NCI-H2196 treated with DMSO at 0.1 percent for 48 hours (cell line): ENCODE measurements around the gene RD3L.

Source experiments
- DNase-seq: peaks from one replicate; lab custom pipeline; 2025; ENCODE audit not compliant: unreplicated experiment; lab: John Stamatoyannopoulos, UW

Gene RD3L

DNA sequence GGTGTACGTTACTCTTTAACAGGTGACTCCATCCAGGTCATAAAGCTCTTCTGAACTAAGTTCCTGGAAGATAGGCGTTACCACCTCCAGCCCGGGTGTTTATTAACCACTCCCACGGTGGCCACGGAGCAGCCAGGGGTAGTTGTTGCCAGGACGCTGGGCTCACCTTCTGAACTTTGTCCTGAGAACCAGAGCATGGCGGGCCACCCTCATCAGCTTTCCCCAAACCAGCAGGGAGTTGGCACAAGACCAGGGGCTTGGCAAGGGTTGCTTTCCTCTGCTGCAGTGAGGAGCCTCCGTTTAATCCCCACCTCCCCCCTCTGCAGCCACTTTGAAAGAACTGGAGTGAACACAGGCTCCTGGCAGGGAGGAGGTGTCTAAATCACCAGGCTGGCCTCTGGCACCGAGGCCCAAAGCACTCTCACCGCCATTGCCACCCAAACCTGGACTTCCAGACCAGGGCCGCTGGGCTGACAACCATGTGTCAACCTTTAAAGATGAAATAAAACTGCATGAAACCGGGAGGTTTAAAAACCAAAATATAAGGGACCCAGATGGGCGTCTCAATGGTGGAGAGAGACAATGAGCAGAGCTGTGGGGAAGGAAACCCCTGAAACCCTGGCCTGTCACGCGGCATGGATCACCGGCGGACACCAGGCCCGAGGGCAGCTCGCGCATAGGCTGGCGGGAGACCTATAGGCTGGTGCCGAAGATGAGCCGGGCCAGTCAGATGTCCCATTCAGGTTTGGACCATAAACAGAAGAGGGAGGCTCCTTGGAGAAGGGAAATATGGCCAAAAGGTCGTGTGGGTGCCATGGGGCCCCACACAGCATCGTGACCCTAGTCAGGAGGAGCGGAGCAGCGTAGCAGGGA, 45.0 kb downstream of the RD3L start:
- DNase-seq = no peak

DNA sequence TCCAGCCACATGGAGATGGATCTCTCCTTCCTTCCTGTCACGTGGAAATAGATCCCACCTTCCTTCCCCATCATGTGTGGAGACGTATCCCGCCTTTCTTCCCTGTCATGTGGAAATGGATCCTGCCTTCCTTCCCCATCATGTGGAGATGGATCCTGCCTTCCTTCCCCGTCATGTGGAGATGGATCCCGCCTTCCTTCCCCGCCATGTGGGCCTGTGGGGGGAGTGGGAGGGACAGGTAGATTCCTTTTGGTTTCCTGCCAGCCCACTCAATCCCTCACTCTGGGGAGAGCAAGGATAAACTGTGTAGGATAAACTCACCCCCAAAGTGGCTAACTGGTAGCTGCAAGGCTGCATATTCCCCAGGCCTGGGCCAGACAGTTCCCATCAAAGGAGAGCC, 45.8 kb downstream of the RD3L start:
- no peak for DNase-seq

DNA sequence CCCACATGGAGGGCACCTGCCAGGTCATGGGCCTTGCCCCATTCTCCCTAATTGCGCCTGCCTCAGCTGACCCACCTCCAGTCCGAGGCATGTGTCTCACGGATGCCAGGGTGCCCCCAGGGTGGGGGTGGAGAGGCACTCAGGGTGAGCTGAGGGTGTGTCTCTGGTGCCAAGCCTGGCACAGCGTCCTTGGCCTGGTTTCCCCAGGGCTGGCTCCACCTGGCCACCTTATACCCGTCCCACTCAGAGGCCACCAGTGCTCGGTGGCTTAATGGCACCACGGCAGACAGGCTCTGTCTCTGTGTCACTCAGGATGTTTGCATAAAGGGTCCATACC, 47.6 kb downstream of the RD3L start:
- no peak for DNase-seq

DNA sequence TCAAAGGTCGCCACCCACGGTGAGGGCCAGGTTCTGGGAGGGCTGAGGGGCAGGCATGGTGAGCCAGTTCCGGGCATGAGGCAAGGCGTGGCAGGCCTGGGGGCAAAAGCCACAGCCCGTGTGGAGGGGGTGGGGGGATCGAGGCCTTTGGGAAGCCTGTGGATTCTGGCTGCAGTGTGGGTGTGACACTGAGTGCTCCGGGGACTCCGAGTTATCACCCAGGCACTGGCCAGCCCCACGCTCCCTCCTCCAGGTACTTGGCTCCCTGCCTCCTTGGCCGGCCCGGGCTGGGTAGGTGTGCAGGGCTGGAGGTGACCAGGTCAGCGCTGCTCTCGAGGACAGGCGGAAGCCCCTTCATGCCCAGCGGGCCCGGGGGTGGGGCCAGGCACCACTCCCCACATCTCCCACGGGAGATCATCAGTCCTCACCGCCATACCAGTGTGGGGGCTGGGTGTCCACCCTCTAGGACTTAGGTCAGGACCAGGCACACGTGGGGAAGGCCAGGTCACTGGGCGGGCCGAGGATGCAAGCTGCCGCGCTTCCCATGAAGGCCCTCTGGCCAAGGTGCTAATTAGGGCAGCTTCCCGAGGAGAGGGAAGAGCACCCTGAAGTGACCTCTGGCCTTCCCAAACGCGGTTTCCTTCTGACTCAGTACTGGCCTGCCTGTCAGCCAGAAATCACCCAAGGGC, 48.2 kb downstream of the RD3L start:
- DNase-seq = no peak

DNA sequence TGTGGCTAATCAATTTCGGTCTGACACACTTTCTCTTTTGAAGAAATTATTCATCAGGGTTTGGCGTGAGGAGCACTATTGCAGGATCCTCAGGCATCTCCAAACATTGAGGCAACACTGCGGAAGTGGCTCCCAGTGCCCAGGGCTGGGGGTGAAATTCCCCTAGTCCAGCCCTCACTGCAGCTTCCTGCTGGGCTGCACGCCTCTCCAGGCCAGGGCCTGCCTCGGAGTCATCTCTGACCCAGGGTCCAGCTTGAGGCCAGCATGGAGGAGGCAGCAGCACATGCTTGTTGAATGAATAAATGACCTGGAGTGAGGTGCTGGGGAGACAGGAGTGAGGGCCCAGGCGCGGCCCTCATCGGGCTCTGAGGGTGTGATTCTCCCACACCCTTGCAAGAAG, 50.1 kb downstream of the RD3L start:
- DNase-seq = no peak

DNA sequence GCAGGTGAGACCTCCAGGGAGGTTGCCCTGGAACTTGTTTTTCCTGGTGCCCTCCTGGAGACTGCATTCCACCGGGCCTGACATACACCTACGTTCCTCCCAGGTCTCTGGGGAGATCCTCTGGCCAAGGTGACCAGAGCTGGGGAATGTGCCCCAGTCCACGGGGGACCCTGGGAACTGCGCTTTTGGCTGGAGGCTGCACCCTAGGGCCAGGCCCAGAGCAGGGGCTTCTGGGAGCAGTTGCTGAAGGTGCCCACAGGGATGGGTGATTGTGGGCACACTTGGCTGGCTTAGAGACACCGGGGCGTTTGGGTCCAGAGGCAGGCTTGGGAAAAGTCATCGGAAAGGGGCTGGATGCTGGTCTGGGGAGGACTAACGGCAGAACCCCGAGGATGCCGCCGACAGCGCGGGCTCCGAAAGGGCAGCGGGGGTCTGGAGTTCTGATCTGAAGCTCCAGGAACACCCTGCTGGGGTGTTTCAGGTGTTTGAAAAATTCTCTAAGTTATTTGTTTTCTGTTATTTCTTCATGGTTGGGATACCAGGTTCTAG, 50.6 kb downstream of the RD3L start:
- no peak for DNase-seq

DNA sequence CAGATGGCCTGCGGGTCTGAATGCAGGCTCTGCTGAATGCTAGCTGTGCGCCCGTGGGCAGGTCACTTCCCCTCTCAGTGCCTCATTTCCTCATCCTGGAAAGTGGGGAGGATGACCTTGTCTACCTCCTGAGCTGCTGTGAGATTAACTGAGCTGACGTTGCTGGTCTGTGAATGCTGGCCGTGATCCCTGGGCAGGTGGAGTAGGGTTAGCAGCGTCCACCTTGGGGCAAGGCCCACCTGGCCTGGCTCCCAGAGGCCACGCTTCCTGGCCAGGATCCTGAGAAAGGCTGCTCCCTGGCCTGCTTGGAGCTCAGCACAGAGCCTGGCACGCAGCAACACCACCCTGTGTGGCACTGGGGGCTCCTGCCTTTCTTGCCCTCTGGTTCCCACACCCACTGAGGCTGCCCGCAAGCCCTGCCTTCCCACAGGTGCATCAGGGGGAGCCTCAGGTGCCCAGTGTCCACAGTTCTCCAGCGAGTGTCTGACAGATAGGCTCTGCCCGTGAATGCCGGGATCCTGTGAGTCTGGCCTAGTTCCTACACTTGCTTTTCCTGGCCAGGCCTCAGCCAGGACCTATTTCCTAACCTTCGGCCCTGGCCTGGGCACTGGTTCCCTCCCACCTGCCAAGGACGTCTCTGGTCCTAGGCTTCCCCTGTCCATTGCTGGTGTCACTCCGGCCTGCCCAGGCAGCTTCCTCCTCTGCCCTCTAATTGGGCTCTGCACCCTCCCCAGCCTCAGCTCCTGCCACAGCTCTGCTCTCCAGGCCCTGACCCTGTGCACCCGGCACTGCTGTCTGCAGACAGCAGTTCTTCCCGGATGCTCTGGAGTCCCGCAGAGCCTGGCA, 51.3 kb downstream of the RD3L start:
- no peak for DNase-seq
